Activated CD8-positive, alpha-beta memory T cell treated with anti-CD3 and anti-CD28 coated beads, Interleukin-2, amount 50 U/mL, for 1 hour (primary cell): ENCODE measurements around the gene SLITRK5.

ENCODE experiments used
- DNase-seq: peaks from one replicate; pipeline ENCODE4 v3.0.0-alpha.2; 2020; ENCODE audit errors: extremely low read depth

The SLITRK5 gene, protein sequence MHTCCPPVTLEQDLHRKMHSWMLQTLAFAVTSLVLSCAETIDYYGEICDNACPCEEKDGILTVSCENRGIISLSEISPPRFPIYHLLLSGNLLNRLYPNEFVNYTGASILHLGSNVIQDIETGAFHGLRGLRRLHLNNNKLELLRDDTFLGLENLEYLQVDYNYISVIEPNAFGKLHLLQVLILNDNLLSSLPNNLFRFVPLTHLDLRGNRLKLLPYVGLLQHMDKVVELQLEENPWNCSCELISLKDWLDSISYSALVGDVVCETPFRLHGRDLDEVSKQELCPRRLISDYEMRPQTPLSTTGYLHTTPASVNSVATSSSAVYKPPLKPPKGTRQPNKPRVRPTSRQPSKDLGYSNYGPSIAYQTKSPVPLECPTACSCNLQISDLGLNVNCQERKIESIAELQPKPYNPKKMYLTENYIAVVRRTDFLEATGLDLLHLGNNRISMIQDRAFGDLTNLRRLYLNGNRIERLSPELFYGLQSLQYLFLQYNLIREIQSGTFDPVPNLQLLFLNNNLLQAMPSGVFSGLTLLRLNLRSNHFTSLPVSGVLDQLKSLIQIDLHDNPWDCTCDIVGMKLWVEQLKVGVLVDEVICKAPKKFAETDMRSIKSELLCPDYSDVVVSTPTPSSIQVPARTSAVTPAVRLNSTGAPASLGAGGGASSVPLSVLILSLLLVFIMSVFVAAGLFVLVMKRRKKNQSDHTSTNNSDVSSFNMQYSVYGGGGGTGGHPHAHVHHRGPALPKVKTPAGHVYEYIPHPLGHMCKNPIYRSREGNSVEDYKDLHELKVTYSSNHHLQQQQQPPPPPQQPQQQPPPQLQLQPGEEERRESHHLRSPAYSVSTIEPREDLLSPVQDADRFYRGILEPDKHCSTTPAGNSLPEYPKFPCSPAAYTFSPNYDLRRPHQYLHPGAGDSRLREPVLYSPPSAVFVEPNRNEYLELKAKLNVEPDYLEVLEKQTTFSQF

DNA sequence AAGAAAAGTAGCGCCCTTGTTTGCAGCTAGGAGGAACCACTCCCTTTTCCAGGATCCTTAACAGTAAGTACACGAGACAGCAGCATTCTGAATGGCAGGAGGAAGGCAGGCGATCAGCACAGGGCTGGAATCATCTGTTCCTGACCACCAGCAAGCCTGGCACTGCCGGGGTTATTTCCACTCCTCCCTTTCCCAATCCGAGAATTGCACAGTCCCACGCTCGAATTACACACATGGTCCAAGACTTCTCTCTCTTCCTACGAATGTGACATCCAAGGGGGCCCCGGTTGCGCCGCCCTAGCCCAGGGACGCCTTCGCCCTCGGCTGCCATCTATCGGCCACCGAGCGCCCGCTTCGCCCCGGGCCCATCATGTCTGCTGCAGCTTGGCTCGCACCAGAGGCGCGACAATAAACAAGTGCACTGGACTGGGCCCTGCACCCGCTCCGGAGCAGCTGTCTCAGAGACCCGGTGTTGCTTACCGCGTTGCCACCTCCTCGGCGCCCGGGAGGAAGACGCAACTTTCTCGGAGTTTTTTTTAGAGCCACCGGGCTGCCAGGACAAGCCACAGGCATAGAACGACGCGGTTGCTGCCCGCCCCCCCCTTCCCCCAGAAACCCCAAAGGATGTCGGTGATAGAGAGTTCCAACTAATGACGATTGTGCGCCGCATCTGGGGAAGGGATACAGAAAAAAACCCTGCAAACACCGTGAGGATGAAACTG is at the start of gene SLITRK5:
Gene SLITRK5 (plus strand): TSS at position 341 of the 722 bp plus-strand sequence. CDS start 4,018 bp downstream, outside the sequence.
- no peak for DNase-seq

DNA sequence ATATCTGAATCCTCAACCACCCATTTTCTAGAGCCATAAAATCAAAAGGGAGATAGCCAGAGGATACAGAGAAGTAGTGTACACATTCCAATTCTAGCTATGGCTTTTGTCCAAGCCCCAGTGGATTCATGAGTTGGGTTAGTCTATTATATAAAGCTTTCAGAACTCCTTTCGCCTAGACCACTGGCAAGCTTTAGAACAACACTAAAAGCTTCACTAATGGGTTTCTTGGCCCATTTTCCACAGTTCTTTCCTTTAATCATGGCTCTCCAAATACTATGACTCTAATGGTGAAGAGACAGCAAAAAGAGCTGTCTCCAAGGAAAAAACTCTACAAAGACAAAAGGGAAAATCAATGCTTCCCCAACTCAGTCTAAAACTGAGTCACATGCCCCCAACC is 48.2 kb upstream of the SLITRK5 start:
- DNase-seq: no peak

DNA sequence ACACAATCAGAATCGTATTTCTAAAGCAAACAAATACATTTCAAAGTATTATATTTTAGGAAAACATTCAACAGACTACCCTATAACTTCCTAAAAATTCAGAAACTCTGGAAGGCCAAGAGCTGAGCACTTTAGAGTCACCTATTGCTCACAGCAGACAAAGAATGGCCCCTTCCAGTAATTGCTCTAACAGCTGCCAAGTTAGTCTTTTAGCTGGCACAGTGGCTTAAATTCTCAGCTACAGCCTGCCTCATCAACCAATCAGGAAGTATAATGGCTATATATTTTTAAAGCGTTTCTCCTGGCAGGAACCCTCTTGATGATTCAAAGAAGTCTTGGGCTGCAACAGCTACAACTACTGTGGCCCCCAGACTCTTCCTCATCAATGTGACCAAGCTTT is 14.9 kb upstream of the SLITRK5 start:
- no peak for DNase-seq

DNA sequence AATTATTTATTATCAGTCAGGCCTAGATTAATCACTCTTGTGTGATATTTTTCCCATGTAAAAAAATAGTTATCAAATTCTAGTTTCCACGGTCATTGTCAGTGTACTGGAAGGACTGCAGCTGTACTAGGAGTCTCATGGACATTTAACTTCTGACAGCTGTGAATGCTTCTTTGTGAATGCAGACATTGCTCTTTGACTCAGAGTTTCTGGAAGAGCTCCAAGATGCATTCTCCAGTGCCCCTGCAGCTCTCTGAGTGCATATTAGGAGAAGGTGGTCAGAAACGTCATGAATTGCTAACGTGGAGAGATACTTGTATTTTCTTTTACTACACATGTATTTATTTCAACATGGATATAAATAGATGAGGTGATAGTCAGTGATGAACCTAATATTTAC is 9.7 kb upstream of the SLITRK5 start:
- no peak for DNase-seq

DNA sequence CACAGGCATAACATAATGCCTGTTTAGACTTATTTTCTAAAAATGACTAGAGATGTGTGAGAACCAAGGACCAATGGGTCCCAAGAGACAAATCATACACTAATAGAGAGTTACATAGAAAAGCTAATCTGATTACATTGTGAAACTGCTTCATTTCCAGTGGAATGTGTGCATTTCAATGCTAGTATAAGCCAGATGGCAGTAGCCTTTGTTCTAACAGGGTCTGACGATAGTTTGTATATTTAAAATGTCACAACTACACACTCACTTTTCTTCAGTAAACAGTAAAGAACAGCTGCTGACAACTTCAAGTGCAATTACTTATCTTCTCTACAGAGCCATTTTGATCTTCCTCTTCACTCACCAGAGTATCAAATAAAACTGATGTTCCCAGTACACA is 4.3 kb upstream of the SLITRK5 start:
- DNase-seq: no peak

DNA sequence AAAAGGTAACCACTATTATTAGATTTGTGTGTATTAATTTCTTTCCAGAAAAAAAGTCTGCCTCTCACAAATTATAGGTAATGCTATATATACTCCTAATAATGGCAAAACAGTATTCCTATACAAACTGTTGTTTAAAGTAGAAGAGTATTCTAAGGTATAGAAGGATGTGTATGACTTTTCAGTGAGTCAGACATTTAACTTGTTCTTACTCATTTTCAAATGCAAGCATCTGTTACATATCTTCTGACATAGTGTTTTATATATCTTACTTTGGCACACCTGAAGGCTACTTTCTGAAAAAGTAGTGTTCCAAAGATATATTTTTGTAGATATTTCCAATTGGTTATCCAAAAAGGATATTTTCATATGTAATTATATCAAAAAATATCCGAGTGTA is 3.5 kb upstream of the SLITRK5 start:
- DNase-seq: no peak

DNA sequence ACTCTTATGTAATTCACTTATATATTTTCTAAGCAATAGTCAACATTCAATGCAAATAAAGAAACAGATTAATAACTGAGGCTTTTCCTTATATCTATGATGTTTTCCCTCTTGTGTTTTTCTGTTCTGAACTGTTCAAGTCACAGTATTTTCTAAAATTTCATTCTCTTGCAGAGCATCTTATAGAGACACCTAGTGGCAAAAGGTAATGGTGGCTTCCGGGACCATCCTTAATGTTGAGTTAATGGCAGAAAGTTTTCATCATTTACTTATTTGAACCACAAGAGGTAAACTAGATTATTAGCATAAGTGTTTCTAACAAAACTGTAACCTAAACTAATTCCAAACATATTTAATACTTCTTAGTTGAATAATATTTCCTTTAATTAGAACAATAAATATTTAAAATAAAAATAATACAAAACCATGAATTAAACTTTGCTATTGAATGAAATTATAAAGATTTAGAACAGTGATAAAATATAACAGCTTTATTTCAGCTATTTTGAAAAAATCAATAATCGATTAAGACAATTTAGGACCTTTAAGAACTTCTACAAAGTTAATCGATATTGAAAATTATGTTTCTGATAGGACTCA is 1.7 kb upstream of the SLITRK5 start:
- DNase-seq: no peak

DNA sequence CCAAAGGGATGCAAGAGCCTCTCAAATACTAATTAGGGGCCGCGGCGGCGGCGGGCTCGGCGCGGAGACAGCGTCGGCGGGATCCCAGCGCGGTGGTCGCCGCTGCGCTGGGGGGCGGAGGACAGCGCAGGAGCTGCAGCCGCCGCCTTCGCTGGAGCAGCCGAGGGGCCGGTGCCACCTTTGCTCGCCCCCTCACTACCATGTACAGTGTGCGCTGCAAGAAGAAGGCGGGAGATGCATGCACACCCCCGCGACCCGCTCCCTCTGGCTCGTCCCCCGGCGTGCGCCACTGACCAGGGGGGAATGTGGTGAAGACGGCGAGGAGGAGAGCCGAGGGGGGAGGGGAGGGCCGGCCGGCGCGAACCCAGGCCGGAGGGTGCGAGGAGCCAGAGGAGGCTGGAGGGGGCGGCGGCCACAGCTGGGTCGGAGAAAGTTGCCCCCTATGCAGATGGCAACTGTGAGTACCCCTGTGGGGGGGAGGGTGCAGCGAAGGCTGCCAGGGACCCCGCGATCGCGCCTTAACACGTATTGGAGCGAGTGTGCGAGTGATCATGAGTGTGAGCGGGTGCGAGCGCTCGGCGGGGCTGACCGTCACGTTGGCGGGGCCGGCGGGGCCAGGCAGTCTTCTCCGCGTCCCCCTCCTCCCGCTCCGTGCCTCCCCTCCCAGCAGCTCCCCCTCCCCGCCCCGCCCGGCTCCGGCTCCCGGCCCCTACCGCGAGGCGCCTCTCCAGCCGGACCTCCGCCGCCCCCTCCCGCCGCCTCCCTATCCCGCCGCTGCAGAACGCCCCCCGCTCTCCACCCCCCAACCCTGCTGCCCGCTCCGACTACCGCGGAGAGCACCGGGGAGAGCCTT is 808 bp downstream of the SLITRK5 start:
- no peak for DNase-seq

DNA sequence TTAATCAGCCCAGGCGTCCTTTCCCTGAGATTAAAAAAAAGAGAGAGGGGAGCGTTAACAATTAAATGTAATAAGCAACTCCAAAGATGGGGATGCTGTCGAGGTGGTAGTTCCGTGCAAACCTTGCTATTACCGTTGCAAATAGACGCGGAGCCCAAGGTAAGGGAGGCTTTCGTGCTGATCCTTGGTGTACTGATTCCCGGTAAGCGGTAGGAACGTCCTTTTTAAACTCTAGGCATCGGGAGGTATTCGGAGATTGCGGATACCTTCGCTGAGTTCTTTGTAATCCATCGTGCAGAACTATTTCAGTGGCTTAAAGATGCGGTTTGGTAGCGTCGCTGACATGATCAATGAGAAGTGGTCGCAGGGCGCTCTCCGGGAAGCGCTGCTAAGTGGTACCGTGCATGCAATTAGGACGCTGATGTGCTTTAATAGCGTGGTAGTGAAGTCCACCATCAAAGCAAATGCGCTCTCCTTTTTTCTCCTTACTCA is 3.1 kb downstream of the SLITRK5 start:
- no peak for DNase-seq

DNA sequence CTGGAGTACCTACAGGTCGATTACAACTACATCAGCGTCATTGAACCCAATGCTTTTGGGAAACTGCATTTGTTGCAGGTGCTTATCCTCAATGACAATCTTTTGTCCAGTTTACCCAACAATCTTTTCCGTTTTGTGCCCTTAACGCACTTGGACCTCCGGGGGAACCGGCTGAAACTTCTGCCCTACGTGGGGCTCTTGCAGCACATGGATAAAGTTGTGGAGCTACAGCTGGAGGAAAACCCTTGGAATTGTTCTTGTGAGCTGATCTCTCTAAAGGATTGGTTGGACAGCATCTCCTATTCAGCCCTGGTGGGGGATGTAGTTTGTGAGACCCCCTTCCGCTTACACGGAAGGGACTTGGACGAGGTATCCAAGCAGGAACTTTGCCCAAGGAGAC is 4.7 kb downstream of the SLITRK5 start:
- no peak for DNase-seq

DNA sequence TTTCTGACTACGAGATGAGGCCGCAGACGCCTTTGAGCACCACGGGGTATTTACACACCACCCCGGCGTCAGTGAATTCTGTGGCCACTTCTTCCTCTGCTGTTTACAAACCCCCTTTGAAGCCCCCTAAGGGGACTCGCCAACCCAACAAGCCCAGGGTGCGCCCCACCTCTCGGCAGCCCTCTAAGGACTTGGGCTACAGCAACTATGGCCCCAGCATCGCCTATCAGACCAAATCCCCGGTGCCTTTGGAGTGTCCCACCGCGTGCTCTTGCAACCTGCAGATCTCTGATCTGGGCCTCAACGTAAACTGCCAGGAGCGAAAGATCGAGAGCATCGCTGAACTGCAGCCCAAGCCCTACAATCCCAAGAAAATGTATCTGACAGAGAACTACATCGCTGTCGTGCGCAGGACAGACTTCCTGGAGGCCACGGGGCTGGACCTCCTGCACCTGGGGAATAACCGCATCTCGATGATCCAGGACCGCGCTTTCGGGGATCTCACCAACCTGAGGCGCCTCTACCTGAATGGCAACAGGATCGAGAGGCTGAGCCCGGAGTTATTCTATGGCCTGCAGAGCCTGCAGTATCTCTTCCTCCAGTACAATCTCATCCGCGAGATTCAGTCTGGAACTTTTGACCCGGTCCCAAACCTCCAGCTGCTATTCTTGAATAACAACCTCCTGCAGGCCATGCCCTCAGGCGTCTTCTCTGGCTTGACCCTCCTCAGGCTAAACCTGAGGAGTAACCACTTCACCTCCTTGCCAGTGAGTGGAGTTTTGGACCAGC is 5.3 kb downstream of the SLITRK5 start:
- DNase-seq: no peak

DNA sequence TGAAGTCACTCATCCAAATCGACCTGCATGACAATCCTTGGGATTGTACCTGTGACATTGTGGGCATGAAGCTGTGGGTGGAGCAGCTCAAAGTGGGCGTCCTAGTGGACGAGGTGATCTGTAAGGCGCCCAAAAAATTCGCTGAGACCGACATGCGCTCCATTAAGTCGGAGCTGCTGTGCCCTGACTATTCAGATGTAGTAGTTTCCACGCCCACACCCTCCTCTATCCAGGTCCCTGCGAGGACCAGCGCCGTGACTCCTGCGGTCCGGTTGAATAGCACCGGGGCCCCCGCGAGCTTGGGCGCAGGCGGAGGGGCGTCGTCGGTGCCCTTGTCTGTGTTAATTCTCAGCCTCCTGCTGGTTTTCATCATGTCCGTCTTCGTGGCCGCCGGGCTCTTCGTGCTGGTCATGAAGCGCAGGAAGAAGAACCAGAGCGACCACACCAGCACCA is 5.9 kb downstream of the SLITRK5 start:
- DNase-seq: no peak

DNA sequence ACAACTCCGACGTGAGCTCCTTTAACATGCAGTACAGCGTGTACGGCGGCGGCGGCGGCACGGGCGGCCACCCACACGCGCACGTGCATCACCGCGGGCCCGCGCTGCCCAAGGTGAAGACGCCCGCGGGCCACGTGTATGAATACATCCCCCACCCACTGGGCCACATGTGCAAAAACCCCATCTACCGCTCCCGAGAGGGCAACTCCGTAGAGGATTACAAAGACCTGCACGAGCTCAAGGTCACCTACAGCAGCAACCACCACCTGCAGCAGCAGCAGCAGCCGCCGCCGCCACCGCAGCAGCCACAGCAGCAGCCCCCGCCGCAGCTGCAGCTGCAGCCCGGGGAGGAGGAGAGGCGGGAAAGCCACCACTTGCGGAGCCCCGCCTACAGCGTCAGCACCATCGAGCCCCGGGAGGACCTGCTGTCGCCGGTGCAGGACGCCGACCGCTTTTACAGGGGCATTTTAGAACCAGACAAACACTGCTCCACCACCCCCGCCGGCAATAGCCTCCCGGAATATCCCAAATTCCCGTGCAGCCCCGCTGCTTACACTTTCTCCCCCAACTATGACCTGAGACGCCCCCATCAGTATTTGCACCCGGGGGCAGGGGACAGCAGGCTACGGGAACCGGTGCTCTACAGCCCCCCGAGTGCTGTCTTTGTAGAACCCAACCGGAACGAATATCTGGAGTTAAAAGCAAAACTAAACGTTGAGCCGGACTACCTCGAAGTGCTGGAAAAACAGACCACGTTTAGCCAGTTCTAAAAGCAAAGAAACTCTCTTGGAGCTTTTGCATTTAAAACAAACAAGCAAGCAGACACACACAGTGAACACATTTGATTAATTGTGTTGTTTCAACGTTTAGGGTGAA is 6.6 kb downstream of the SLITRK5 start:
- no peak for DNase-seq

DNA sequence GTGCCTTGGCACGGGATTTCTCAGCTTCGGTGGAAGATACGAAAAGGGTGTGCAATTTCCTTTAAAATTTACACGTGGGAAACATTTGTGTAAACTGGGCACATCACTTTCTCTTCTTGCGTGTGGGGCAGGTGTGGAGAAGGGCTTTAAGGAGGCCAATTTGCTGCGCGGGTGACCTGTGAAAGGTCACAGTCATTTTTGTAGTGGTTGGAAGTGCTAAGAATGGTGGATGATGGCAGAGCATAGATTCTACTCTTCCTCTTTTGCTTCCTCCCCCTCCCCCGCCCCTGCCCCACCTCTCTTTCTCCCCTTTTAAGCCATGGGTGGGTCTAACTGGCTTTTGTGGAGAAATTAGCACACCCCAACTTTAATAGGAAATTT is 7.2 kb downstream of the SLITRK5 start:
- DNase-seq: no peak

DNA sequence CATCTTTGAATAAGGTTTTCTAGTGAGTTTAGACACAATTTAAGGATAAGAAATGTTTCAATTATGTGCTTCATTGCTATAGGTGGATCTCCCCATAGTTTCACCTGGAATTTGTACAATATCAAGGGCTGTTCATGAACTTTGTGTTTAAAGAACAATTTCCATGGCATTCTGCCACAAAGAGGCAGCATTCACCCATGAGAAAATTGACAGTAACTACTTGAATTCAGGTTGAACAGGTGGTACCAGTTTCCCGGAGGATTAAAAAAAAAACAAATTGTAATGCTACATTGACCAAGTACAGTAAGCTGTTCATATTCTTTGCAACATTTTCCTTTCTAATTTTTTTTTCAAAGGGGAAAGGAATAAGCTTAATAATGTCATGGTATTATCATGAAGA is 9.1 kb downstream of the SLITRK5 start:
- no peak for DNase-seq

DNA sequence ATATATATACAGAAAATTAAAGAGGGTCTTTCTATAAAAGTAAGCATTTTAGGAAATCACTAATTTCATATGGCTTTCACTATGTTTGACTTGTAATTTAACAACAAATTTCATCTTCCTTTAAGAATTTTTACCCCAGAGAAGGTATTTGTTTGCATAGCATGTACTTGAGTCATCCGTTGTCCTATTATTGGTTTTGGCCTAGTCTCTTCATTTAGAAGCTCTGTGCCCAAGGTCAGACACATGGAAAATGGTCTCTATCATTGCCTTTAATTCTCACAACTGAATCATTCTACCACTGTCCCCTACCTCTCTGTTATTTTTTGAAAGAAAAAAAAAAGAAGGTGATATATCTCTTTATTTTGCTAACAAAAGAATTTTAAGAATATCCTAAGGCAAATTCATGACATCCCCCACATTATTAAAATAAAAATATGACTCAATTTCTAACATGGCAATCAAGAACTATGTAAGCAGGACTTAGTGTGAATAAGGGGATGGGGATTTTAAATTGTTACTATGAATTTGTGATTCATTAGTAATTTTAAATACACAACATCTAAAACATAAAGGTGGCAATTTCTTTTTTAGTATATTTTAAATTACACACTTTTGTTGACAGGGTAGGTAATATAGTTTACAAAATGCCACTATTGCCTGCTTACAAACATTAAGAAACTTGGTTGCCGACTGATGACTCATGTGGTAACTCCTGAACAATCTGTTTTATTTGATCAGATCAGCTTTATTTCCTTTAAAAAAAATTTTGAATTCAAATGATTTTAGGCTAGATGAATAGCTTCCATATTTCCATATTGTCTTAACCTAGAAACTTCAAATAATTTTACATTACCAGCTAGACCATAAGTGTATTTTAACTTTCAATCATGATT is 13.9 kb downstream of the SLITRK5 start:
- no peak for DNase-seq

DNA sequence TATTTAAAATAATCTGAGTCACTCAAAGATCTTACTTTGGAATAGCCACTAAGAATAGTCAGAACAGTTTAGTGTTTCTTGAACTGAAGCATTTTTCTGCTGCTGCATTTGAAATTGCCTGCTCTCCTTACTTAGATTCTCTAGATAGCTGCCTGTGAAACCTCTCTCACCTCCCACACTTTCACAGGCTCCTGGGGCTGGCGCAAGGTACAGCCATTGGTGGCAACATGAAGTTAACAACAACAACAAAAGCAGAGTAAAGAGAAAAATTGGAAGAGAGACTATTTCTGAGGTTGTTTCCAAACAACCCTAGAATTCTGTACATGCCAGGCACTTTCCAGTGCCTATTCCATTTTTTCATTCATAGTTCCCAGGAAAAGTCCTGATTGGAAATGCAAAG is 25.3 kb downstream of the SLITRK5 start:
- no peak for DNase-seq

DNA sequence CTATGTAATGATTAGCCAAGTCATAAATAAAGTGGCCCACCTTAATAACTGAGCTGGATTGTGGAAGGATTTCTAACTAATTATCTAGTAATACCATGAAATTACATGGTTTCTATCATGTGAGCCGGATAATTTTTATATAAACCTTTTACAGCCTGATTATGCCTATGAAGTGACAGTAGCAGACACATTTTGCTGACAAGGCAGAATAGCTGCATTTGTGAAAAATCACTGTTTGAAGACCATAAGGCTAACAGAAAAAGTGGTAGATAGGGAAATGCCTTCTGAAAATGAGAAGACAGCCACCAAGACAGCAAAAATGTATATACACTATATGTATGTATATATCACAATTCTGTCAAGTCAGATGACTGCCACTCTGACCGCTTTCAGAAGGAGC is 27.1 kb downstream of the SLITRK5 start:
- DNase-seq: no peak
